Ovary (tissue), 9 donors: ENCODE data around the gene LCP1. TPM values are rescaled to one million over a fixed set of nuclear protein-coding genes. Genes with fewer than 3 reads are reported as not detected.

Experiments
- DNase-seq, 5 donors: peaks; one replicate each; pipeline ENCODE4 v3.0.0-alpha.2; 2019 to 2020
- H3K27ac ChIP-seq, 2 donors: fragments of 200-600 bp; one replicate each; pipeline versions ENCODE4 v1.5.1 to v1.8.0; 2019 to 2022
- H3K27me3 ChIP-seq: fragments of 200-600 bp; one replicate; pipeline ENCODE4 v1.8.0; 2022
- H3K36me3 ChIP-seq: fragments of 200-600 bp; sonication (generic); one replicate; pipeline ENCODE4 v1.5.1; 2019
- H3K4me1 ChIP-seq: one replicate; pipeline ENCODE4 v1.8.1; 2013; ENCODE audit warnings: mild to moderate bottlenecking, moderate library complexity; ENCODE audit not compliant: insufficient read depth
- H3K4me3 ChIP-seq: fragments of 200-600 bp; sonication (generic); one replicate; pipeline ENCODE4 v1.5.1; 2017
- H3K9me3 ChIP-seq, 2 donors: fragments of 200-600 bp in 1 of 2; sonication (generic) in 1 of 2; one replicate each; pipeline versions ENCODE4 v1.5.1 to v1.8.1; 2013 to 2019; ENCODE audit warnings: mild to moderate bottlenecking in 1 of 2, moderate library complexity in 1 of 2
- CTCF ChIP-seq, 3 donors: fragments of 450-650 bp in 2 of 3; fragments of 200-600 bp in 1 of 3; IDR thresholded peaks; one replicate each; pipeline versions ENCODE4 v1.5.1 to v1.8.0; 2016 to 2022; ENCODE audit warnings: antibody characterized with exemption in 3 of 3, mild to moderate bottlenecking in 1 of 3
- EP300 ChIP-seq: sonication (generic); formaldehyde crosslinking; IDR thresholded peaks from one replicate; pipeline ENCODE4 v1.6.1; 2017; ENCODE audit warnings: antibody characterized with exemption
- POLR2A ChIP-seq: fragments of 450-650 bp; IDR thresholded peaks from one replicate; pipeline ENCODE4 v1.6.1; 2017; ENCODE audit warnings: antibody characterized with exemption, mild to moderate bottlenecking, moderate library complexity
- WGBS, 3 donors: extraction: QIAGEN DNeasy Blood & Tissue Kit in 1 of 3; methylation state at CpG; one replicate each; pipeline versions ENCODE4 v1.1.5 to v1.1.7; 2013 to 2017; 5-methylcytosine and 5-hydroxymethylcytosine counted together
- intact Hi-C, 4 donors: fragments of 100-400 bp; cut with DNase I; formaldehyde crosslinking; loops; one replicate each; pipeline versions ENCODE4 v1.11.0 to v1.15.1; 2022 to 2023
- polyA plus RNA-seq, 2 donors: library from polyadenylated mRNA; stranded (reverse); fragments of 200-250 nt in 1 of 2; fragments of 350-450 nt in 1 of 2; fragmentation: Illumina TruSeq in 1 of 2; extraction: RNeasy Lipid Tissue Mini Kit (QIAGEN cat#74804) in 1 of 2; gene quantifications; one replicate each; pipeline ENCODE4 v1.2.3, GENCODE V29; 2013 to 2014
- total RNA-seq, 7 donors: library from RNA; depleted of rRNA in 2 of 7; stranded (reverse); fragments of >200 nt in 2 of 7; fragmentation: NEBNext Ultra II Directional in 3 of 7; extraction: Animal tissue kit (Norgen Biotek cat#: 25700) in 3 of 7; gene quantifications; one replicate each; pipeline versions ENCODE4 v1.1.0 to v1.2.4, GENCODE V29; 2016 to 2023
- donor health status: DM: no; HTN: no; CAD: no; lungs with moderate emphysema.
- donor health status: DM: no; HTN: no; CAD: no.
- donor health status: Bipolar disorder and iron deficiency.
- donor health status: DM: yes; HTN: yes; CAD: no.
- donor health status: DM: no; HTN: no; CAD: no.
- donor health status: DM: yes; HTN: yes; CAD: no.

LCP1 gene
- total and polyA plus RNA-seq, 9 donors = 5.7 to 56.9 (median 13.8) TPM

DNA sequence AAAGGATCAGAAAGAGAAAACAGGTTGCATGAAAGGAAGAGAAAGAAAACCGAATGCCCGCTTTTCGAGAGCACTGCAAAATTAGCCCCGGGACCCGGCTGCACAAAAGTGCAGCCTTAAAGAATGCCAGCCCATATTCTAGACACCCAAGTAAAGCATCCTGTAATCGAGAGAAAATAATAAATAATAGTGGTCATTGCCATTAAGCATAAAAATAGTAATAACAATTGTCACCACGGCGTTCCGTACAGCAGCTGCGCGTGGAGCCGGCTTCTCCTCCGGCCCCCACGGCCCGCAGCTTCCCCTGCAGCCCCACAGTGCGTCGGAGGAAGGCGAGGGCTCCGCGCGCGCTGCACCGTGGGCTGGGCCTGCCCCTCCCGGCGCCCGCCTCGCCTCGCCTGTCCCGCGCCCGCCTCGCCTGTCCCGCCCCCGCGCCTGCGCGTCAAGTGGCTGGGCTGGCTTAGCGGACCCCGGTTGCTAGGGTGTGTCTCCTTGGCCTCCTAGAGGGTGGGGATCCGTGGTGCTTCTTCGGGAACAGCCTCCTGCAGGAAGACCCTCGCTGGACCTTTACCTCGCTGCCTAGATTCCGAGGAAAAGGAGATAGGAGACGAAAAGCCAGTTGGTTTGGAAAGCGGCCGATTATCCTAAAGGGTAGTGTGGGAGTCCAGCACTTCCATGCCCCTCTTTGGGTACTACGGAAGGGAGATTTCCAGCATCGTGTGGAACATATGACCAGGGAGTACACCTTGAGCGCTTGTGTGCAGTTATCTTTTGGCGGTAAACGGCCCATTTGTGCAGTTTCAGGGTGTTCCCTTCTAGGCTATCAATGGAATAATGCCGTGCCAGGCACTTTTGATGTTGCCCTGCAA is 29.7 kb upstream of the LCP1 start, which contains the start of gene LRRC63:
Gene LRRC63, plus strand, starts transcription at position 446 of the 869 bp plus-strand sequence. CDS start 1,107 bp downstream, outside the sequence.
- no peaks in the 10 kb centered on the region for H3K27me3 ChIP-seq
- H3K9me3 ChIP-seq = no peaks in the 10 kb centered on the region
- no peak for TF ChIP-seq POLR2A
- TF ChIP-seq CTCF (IDR thresholded peaks at IDR 0.05) = no peak
- intact Hi-C loops = no loop called here
- no peaks in the 10 kb centered on the region for H3K4me1 ChIP-seq
- H3K4me3 ChIP-seq = peak within 1 kb of the TSS; percentile 36
- no peaks in the 10 kb centered on the region for H3K36me3 ChIP-seq
- no peak within 1 kb of the TSS for H3K27ac ChIP-seq
- peak; percentile 19 to 65 (median 47) for DNase-seq
- 1 to 2% (median 1%) methylated on average over 49 to 53 of the region's 53 CpGs for WGBS, 3 donors

GRCh38 chr13:46211116-46211482 is 29.1 kb upstream of the LCP1 start:
- Histone ChIP-seq H3K27me3 (no peaks in the 10 kb centered on the region), H3K4me1 (no peaks in the 10 kb centered on the region), H3K9me3 (no peaks in the 10 kb centered on the region), H3K27ac (no peak overlapping the region), H3K36me3 (no peaks in the 10 kb centered on the region), H3K4me3 (peak overlapping the region; percentile 36)
- no peak for DNase-seq
- TF ChIP-seq CTCF (IDR thresholded peaks at IDR 0.05) (no peak), POLR2A (no peak), EP300 (no peak)
- intact Hi-C loops = no loop called here
- WGBS, 3 donors = 4 to 6% (median 5%) methylated on average over 9 of the region's 9 CpGs

DNA sequence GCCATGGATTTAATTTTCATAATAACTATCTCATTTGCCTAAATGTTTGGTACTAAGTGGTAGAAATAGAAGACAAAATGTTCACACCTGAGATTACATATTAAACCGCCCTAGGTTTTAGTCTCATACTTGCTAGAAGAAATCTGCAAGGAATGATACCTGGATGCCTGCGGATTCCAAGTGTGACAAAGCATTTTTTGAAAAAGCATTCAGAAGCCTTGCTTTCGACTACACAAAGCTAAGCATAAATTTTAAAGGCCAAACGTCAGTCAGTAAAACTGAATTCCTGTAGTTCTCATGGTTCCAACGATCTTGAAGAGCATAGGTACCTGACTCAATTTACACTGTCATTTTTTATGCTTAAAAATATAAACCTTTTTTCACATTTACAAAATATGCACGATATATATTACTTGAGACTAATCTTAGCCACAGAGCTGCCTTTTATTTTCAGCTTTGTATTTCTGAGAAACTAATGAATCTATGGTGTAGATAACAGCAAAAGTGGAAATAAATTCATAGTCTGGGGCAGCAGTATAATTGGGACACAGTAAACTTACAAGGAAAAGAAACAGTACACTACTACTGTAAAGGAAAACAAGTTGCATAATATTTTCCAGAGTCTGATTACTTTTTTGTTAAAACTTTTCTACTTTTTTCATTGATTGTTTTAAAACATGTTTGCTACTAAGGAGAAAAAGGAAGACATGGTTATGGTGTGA is 28.5 kb upstream of the LCP1 start:
- 74 to 80% (median 80%) methylated on average over 6 of the region's 6 CpGs for WGBS, 3 donors

More for the DNA sequence above, 28.5 kb upstream of the LCP1 start:
- DNase-seq = no peak
- H3K27ac ChIP-seq = no peak overlapping the region
- no peak for TF ChIP-seq EP300
- no peak for TF ChIP-seq POLR2A
- no peak for TF ChIP-seq CTCF (IDR thresholded peaks at IDR 0.05)
- H3K4me1 ChIP-seq = no peaks in the 10 kb centered on the region
- intact Hi-C loops = no loop called here
- H3K9me3 ChIP-seq = no peaks in the 10 kb centered on the region
- no peaks in the 10 kb centered on the region for H3K27me3 ChIP-seq
- H3K4me3 ChIP-seq = peak overlapping the region; percentile 36
- H3K36me3 ChIP-seq = no peaks in the 10 kb centered on the region
